PC-3 (cell line): Measurements from ENCODE around the gene SEC63. TPM values are rescaled to one million over a fixed set of nuclear protein-coding genes. Genes with fewer than 3 reads are reported as not detected.

Experiments
- ATAC-seq: fragments of 200-7000 bp; cut with Tn5 transposase; 2 replicates; pipeline ENCODE4 v1.9.1; 2020; ENCODE audit warnings: mild to moderate bottlenecking, moderate library complexity
- BruUV-seq: library from RNA; stranded (reverse); fragments of 400-500 nt; replicated peaks from 2 replicates; lab custom pipeline; 2021; lab: Mats Ljungman, UMichigan
- CTCF ChIA-PET: fragments of 300-600 bp; sonication (Branson Sonifier 250); formaldehyde crosslinking; loops from one replicate; lab custom pipeline; 2022; ENCODE audit warnings: antibody characterized with exemption; lab: Charles Lee
- POLR2A ChIA-PET: fragments of 300-600 bp; sonication (Branson Sonifier 250); formaldehyde crosslinking; loops from one replicate; lab custom pipeline; 2022; ENCODE audit warnings: antibody characterized with exemption; ENCODE audit not compliant: unreplicated experiment; lab: Charles Lee
- DNase-seq: peaks from one replicate; pipeline ENCODE4 v3.0.0-alpha.2; 2015
- H2AFZ ChIP-seq: fragments of 300-600 bp; sonication (generic); 2 replicates; pipeline ENCODE4 v1.6.0; 2016; ENCODE audit warnings: antibody characterized with exemption, low read length
- H3F3A ChIP-seq: fragments of 300-600 bp; sonication (generic); one replicate; pipeline ENCODE4 v1.6.0; 2017; ENCODE audit warnings: antibody characterized with exemption, low read length, control low read depth, mild to moderate bottlenecking; ENCODE audit not compliant: unreplicated experiment
- H3K27ac ChIP-seq: fragments of 300-600 bp; sonication (generic); 2 replicates; pipeline ENCODE4 v1.5.1; 2016; ENCODE audit warnings: mild to moderate bottlenecking, low read length
- H3K27me3 ChIP-seq: fragments of 300-600 bp; sonication (generic); 2 replicates; pipeline ENCODE4 v1.6.1; 2016; ENCODE audit warnings: low read length, mixed read lengths
- H3K36me3 ChIP-seq: fragments of 300-600 bp; sonication (generic); 2 replicates; pipeline ENCODE4 v1.6.1; 2016; ENCODE audit warnings: low read depth, mixed run types, low read length, mixed read lengths
- H3K4me1 ChIP-seq: fragments of 300-600 bp; sonication (generic); 2 replicates; pipeline ENCODE4 v1.5.1; 2016; ENCODE audit warnings: low read length; ENCODE audit not compliant: insufficient read depth
- H3K4me2 ChIP-seq: fragments of 300-600 bp; sonication (generic); 2 replicates; pipeline ENCODE4 v1.6.0; 2016; ENCODE audit warnings: low read length
- H3K4me3 ChIP-seq: fragments of 300-600 bp; sonication (generic); 2 replicates; pipeline ENCODE4 v1.5.1; 2016; ENCODE audit warnings: mild to moderate bottlenecking, low read length, mixed read lengths
- H3K79me2 ChIP-seq: fragments of 300-600 bp; sonication (generic); 2 replicates; pipeline ENCODE4 v1.6.1; 2017; ENCODE audit warnings: low read length, mixed read lengths
- H3K9ac ChIP-seq: fragments of 300-600 bp; sonication (generic); 2 replicates; pipeline ENCODE4 v1.6.0; 2016; ENCODE audit warnings: mild to moderate bottlenecking, low read length
- H3K9me2 ChIP-seq: fragments of 300-600 bp; sonication (generic); replicated peaks from 2 replicates; pipeline ENCODE4 v1.6.1; 2016; ENCODE audit warnings: mixed run types, low read length, mixed read lengths
- H3K9me3 ChIP-seq: fragments of 300-600 bp; sonication (generic); 2 replicates; pipeline ENCODE4 v1.6.1; 2016; ENCODE audit warnings: low read length, mixed read lengths
- H4K20me1 ChIP-seq: fragments of 300-600 bp; sonication (generic); 2 replicates; pipeline ENCODE4 v1.6.1; 2016; ENCODE audit warnings: low read length, mixed read lengths
- CTCF ChIP-seq: fragments of 300-600 bp; sonication (generic); conservative IDR thresholded peaks from 2 replicates; pipeline ENCODE4 v1.5.1; 2017; ENCODE audit warnings: antibody characterized with exemption, low read depth, mild to moderate bottlenecking, low read length
- EZH2 ChIP-seq: fragments of 300-600 bp; sonication (generic); IDR thresholded peaks from one replicate; pipeline ENCODE4 v1.6.1; 2017; ENCODE audit warnings: antibody characterized with exemption, mild to moderate bottlenecking, low read length; ENCODE audit not compliant: unreplicated experiment
- EZH2phosphoT487 ChIP-seq: fragments of 300-600 bp; sonication (generic); IDR thresholded peaks from 2 replicates; pipeline ENCODE4 v1.6.1; 2018; ENCODE audit warnings: mild to moderate bottlenecking, antibody characterized with exemption, low read length, borderline replicate concordance
- intact Hi-C: fragments of 100-400 bp; cut with micrococcal nuclease; formaldehyde crosslinking; loops from 2 replicates; pipeline ENCODE4 v1.9.0; 2023
- total RNA-seq: library from RNA; depleted of rRNA; stranded (reverse); fragments of >200 nt; gene quantifications from 2 replicates; pipeline ENCODE4 v1.2.3, GENCODE V29; 2014

The SEC63 gene
- total RNA-seq, 1 experiment from 2014 or later, result 12.2 TPM

- BruUV-seq, result no TSS peak
- no peak for DNase-seq
- TF ChIP-seq EZH2 (no peak), EZH2phosphoT487 (no peak), CTCF (no peak)
- ATAC-seq, result no peak
- H3K9ac ChIP-seq, result no peak overlapping the region
- no peak overlapping the region for H3K27ac ChIP-seq
- no peaks in the 10 kb centered on the region for H3K4me1 ChIP-seq
- no peaks in the 10 kb centered on the region for H3K36me3 ChIP-seq
- H3K9me3 ChIP-seq, result no peaks in the 10 kb centered on the region
- CTCF ChIA-PET, result no interaction called here
- H3F3A ChIP-seq, result no peaks in the 10 kb centered on the region
- H3K4me2 ChIP-seq, result no peak overlapping the region
- no peak overlapping the region for H2AFZ ChIP-seq
- no peak overlapping the region for H3K4me3 ChIP-seq
- intact Hi-C loops, result loop anchor here (5.0 kb wide), 1 partner anchor 546 kb away; no protein-coding TSS in a partner anchor
- POLR2A ChIA-PET, result no interaction called here
- H3K9me2 ChIP-seq, result no peaks in the 10 kb centered on the region
- no peaks in the 10 kb centered on the region for H4K20me1 ChIP-seq
- H3K79me2 ChIP-seq, result no peaks in the 10 kb centered on the region
- no peaks in the 10 kb centered on the region for H3K27me3 ChIP-seq
Observed at GRCh38 chr6:107981695-107982094, 23.7 kb upstream of the SEC63 start.

- ChIA-PET CTCF (interaction anchor here (0.6 to 0.7 kb wide), 7 partner anchors 68 to 1076 kb away, joined by 3 to 10 read pairs (median 3); no protein-coding TSS in a partner anchor), POLR2A (no interaction called here)
- Histone ChIP-seq H3K4me1 (0 out of 2 replicates have a peak, but pooled peaks cover 3% of the 10 kb centered on the region), H3K4me2 (no peak overlapping the region), H4K20me1 (no peaks in the 10 kb centered on the region), H3K9me2 (no peaks in the 10 kb centered on the region), H3K27me3 (no peaks in the 10 kb centered on the region), H3K79me2 (no peaks in the 10 kb centered on the region), H2AFZ (no peak overlapping the region), H3K9ac (no peak overlapping the region), H3K4me3 (no peak overlapping the region), H3F3A (no peaks in the 10 kb centered on the region), H3K9me3 (no peaks in the 10 kb centered on the region), H3K36me3 (no peaks in the 10 kb centered on the region), H3K27ac (no peak overlapping the region)
- no peak for TF ChIP-seq EZH2
- no peak for TF ChIP-seq EZH2phosphoT487
- TF ChIP-seq CTCF, result peak; percentile 59
- intact Hi-C loops, result loop anchor here (10.0 kb wide), 1 partner anchor 518 kb away; no protein-coding TSS in a partner anchor
- peak; percentile 35; the same call in 1 of the 2 replicates for ATAC-seq
- peak; percentile 64 for DNase-seq
- BruUV-seq, result no TSS peak
Observed at GRCh38 chr6:107977283-107977682, 19.3 kb upstream of the SEC63 start.

- ChIA-PET POLR2A (no interaction called here), CTCF (no interaction called here)
- Histone ChIP-seq H3K4me3 (no peak overlapping the region), H2AFZ (no peak overlapping the region), H3K9me2 (no peaks in the 10 kb centered on the region), H3K36me3 (no peaks in the 10 kb centered on the region), H3K79me2 (no peaks in the 10 kb centered on the region), H4K20me1 (no peaks in the 10 kb centered on the region), H3K9ac (no peak overlapping the region), H3K9me3 (no peaks in the 10 kb centered on the region), H3F3A (no peaks in the 10 kb centered on the region), H3K4me1 (0 out of 2 replicates have a peak, but pooled peaks cover 3% of the 10 kb centered on the region), H3K27ac (no peak overlapping the region), H3K4me2 (no peak overlapping the region), H3K27me3 (no peaks in the 10 kb centered on the region)
- intact Hi-C loops, result loop anchor here (10.0 kb wide), 1 partner anchor 519 kb away; no protein-coding TSS in a partner anchor
- DNase-seq, result no peak
- ATAC-seq, result no peak
- no peak for TF ChIP-seq EZH2
- TF ChIP-seq EZH2phosphoT487, result no peak
- TF ChIP-seq CTCF, result no peak
- BruUV-seq, result no TSS peak
Observed at GRCh38 chr6:107976155-107976783, 18.3 kb upstream of the SEC63 start.
